Measurements from ENCODE around the gene ANKRD39.
A peak's percentile ranks its signal among the peaks of the same experiment; 100 is the strongest.
"Not testable (repeated sequence)": the region's sequence is repeated elsewhere in the genome, so short reads cannot be mapped to it uniquely, and the experiment has no call there.

The ANKRD39 gene

GRCh38 chr2:96805946-96806345, 51.9 kb downstream of the ANKRD39 start:
- not testable (repeated sequence) for DNase-seq

GRCh38 chr2:96804986-96805385, 52.8 kb downstream of the ANKRD39 start:
- DNase-seq, result no peak

GRCh38 chr2:96802721-96803120, 55.1 kb downstream of the ANKRD39 start:
- DNase-seq, result no peak

GRCh38 chr2:96801786-96802595, 55.8 kb downstream of the ANKRD39 start:
- DNase-seq, result peak; percentile 56

- DNase-seq, result peak; percentile 76 to 82
These were observed 56.6 kb downstream of the ANKRD39 start for GRCh38 chr2:96801005-96801785.

GRCh38 chr2:96800061-96801004, 57.5 kb downstream of the ANKRD39 start:
- no peak for DNase-seq

- DNase-seq, result no peak
These were observed 58.2 kb downstream of the ANKRD39 start for GRCh38 chr2:96799623-96799935.

GRCh38 chr2:96798733-96799622, 58.8 kb downstream of the ANKRD39 start:
- DNase-seq, result no peak

Measured in stimulated activated CD4-positive, alpha-beta T cell treated with anti-CD3 and anti-CD28 coated beads, Interleukin-2, amount 100 ng/mL, for 24 hours (primary cell).